COLO668 (cell line): ENCODE measurements around the gene ORC1.

Experiments
- DNase-seq: peaks from one replicate; lab custom pipeline; 2025; ENCODE audit not compliant: unreplicated experiment; lab: John Stamatoyannopoulos, UW

The ORC1 gene

GRCh38 chr1:52404116-52404974 is at the start of gene ORC1, which contains the start of gene PRPF38A:
Gene ORC1 (minus strand): TSS chr1:52404423. CDS start chr1:52402223, 2,200 bp downstream.
Gene PRPF38A (plus strand): TSS chr1:52404602. CDS start chr1:52404750, 148 bp downstream.
- peak; percentile 100 for DNase-seq

- DNase-seq: no peak
Measured at GRCh38 chr1:52444463-52444862, 40.2 kb upstream of the ORC1 start.

- no peak for DNase-seq
Measured at GRCh38 chr1:52439976-52440375, 35.8 kb upstream of the ORC1 start.

- DNase-seq: no peak
Measured at GRCh38 chr1:52436817-52437216, 32.6 kb upstream of the ORC1 start.

- DNase-seq: no peak
Measured at GRCh38 chr1:52435650-52436049, 31.4 kb upstream of the ORC1 start.

- DNase-seq: no peak
Measured at GRCh38 chr1:52435211-52435610, 31.0 kb upstream of the ORC1 start.

- DNase-seq: no peak
Measured at GRCh38 chr1:52432807-52433206, 28.6 kb upstream of the ORC1 start.

- no peak for DNase-seq
Measured at GRCh38 chr1:52427152-52427551, 22.9 kb upstream of the ORC1 start.

- no peak for DNase-seq
Measured at GRCh38 chr1:52426371-52426770, 22.1 kb upstream of the ORC1 start.

- no peak for DNase-seq
Measured at GRCh38 chr1:52424813-52425212, 20.6 kb upstream of the ORC1 start.

- no peak for DNase-seq
Measured at GRCh38 chr1:52424231-52424636, 20.0 kb upstream of the ORC1 start.

GRCh38 chr1:52423771-52424170 is 19.5 kb upstream of the ORC1 start:
- no peak for DNase-seq

- no peak for DNase-seq
Measured at GRCh38 chr1:52423055-52423454, 18.8 kb upstream of the ORC1 start.

GRCh38 chr1:52420713-52421112 is 16.5 kb upstream of the ORC1 start:
- DNase-seq: no peak

- no peak for DNase-seq
Measured at GRCh38 chr1:52416811-52417210, 12.6 kb upstream of the ORC1 start.

- DNase-seq: no peak
Measured at GRCh38 chr1:52414942-52415341, 10.7 kb upstream of the ORC1 start.

GRCh38 chr1:52413410-52413989 is 9.3 kb upstream of the ORC1 start:
- DNase-seq: no peak

GRCh38 chr1:52404975-52405338 is 734 bp upstream of the ORC1 start:
- DNase-seq: no peak

- DNase-seq: peak; percentile 81
Measured at GRCh38 chr1:52403566-52404115, 582 bp downstream of the ORC1 start.

GRCh38 chr1:52402860-52403240 is 1.4 kb downstream of the ORC1 start:
- DNase-seq: no peak

- DNase-seq: no peak
Measured at GRCh38 chr1:52400131-52400530, 4.1 kb downstream of the ORC1 start.

GRCh38 chr1:52399629-52400028 is 4.6 kb downstream of the ORC1 start:
- DNase-seq: no peak
